Adipose tissue (tissue), 3 donors: ENCODE measurements around the gene ZMIZ1. TPM values are rescaled to one million over a fixed set of nuclear protein-coding genes. Genes with fewer than 3 reads are reported as not detected.

ENCODE experiments used
- H3K27ac ChIP-seq: one replicate; pipeline ENCODE4 v1.5.1; 2013; ENCODE audit warnings: low read depth, low read length
- WGBS, 3 donors: extraction: QIAGEN DNeasy Blood & Tissue Kit; methylation state at CpG; one replicate each; pipeline ENCODE4 v1.1.7; 2013; 5-methylcytosine and 5-hydroxymethylcytosine counted together
- polyA plus RNA-seq, 3 donors: library from polyadenylated mRNA; stranded (reverse); fragments of 200-250 nt; gene quantifications; one replicate each; pipeline ENCODE4 v1.2.3, GENCODE V29; 2013
- donor health status: healthy with polysubstance abuse.
- donor health status: Bipolar disorder and iron deficiency.
- donor health status: healthy.

ZMIZ1 gene
- polyA plus RNA-seq, 3 donors, result 17.4 to 37.1 (median 26.1) TPM

DNA sequence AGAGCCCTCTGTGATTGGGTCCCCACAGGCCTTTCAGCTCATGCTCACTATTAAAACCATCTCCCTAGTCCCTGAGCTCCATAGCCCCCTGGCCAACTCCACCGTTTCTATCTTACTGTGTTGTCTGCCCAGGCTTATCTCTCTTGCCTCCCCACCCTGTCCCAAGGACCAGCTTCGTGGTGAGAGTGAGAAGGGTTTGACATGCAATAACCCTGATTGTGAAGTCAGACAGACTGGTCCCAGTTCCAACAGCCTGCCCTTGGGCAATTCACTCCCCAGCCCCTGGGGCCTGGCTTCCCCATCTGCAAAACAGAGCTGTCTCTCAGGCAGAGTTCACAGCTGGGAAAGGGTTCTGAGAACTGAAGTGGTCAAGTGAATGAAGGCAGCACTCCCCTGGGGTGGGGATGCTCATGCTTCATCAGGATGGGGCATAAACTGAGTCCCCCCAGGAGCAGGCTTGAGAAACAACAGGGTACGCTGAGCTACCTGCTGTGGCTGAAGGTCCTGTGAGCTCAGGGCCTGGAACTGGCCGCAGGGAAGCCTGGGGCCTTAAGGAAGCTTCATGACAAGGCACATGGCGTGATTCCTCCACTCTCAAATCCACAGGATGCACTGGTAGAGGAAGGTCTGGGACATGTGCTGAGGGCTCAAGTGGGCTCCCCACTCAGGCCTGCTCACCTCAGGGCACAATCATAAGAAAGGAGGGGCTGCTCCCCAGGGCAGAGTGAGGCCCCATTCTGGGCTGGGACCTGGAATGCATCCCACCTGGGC is 276.7 kb downstream of the ZMIZ1 start:
- H3K27ac ChIP-seq, result no peak overlapping the region
- WGBS, 3 donors, result 61 to 75% (median 71%) methylated on average over 5 of the region's 5 CpGs

DNA sequence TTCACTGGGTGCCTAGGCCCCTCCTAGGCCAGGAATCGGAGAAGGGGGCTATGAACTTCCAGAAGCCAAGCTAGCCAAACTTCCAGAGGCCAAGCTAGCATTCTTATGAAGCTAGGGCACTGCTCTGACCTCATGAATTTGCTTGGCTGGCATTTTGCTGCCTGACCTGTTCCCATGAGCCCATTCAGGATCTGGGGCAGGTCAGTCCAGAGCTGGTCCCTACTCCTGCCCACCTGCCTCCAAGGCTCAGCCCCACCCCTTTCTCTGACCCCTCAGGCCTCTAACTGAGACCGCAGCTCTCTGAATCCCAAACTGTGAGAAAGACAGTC is 277.2 kb downstream of the ZMIZ1 start:
- WGBS, 3 donors, result 83 to 97% (median 95%) methylated on average over 2 of the region's 2 CpGs
- H3K27ac ChIP-seq, result no peak overlapping the region

DNA sequence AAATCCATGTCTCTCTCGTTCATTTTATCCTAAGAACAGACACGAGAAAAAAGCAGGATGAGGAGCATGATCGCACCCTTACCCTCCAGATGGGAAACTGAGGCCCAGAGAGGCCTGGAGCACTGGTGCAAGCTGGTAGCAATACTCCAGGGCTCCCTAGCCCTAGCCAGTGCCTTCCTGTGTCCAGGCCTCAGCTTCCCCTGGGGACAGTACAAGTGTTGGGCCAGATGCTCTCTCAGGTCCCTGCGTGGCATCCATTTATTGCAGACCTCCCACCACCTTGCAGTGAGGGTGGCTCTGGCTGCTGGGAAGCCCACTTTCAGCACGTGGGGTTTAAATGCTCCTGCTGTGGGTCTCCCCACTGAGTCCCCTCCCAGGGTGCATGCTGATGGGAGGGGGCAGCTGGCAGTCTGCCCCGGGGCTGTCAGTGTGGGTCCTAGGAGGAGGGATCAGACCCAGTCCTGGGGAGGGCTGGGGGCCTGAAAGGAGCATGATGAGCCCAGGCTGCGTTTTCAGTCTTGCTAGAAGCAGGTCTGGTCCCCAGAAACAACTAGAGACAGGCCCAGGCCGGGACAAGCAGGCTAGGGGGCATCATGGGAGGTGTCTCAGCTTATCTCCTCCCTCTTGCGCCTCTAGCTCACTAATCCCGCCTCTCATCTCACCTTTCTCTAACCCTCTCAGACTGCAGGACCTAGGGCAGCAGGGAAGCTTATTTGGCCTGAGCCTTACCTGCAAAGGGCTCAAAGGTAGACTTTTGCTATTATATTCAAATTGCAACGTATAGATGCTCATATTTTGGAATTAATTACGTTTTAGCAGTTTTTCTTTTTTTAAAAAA is 277.8 kb downstream of the ZMIZ1 start:
- WGBS, 3 donors, result 60 to 62% (median 60%) methylated on average over 12 of the region's 12 CpGs
- H3K27ac ChIP-seq, result no peak overlapping the region

DNA sequence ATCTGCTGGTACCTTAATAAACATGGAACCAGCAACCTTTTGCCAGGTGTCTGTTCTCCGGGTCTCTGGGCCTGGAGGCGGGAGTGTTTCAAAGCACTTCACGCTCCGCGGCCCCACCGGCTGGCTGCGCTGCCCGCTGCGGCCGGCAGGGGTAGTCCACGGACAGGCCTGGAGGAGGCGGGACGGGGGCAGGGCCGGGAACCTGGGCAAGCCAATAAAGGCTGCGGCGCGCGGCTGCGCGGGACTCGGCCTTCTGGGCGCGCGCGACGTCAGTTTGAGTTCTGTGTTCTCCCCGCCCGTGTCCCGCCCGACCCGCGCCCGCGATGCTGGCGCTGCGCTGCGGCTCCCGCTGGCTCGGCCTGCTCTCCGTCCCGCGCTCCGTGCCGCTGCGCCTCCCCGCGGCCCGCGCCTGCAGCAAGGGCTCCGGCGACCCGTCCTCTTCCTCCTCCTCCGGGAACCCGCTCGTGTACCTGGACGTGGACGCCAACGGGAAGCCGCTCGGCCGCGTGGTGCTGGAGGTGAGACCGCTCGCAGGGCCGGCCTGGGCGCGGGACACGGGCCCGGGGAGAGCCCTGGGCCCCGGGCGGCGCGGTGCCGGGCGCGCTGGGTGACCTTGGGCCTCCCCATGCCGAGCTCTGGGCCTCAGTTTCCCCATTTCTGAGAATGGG is 278.6 kb downstream of the ZMIZ1 start, which contains the start of gene PPIF:
TSS of gene PPIF (plus strand) at position 244 of the 668 bp plus-strand sequence. CDS start at position 324, 80 bp downstream.
- WGBS, 3 donors, result 1% methylated on average over 66 to 77 of the region's 77 CpGs
- no peak within 1 kb of the TSS for H3K27ac ChIP-seq

DNA sequence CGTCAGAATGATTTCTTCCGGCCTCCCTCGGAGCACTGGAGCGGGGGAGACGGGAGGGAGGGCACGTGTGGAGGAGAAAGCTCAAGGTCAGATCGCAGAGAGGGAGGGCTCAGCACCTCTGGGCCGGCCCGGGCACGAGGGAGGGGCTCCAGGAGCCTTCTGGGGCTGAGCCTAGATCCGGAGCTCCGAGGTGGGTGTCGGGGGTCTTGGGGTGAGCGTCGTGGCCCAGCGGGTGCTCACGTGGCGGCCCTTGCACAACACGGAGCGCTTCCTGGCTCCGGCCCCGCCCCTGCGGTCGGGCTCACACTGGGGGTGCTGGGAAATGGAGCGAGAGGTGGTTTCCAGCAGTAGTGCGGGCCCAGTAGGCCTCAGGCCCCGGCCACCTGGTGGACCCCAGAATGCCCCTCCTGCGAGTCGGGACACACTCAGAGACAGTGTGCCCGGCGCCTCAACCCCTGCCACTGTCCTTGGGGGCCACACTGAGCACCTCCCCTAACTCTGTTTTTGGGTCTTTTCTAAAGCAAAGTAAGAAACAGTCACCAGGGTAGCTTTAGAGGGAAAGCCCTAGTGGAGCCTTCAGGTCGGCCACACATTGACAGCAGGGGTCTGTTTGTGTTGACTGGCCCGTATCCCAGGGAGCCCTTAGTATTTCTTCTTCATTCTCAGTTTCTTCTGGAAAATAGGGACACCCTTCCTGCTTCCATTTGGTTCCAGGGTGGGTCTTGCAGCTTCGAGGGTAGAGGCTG is 279.3 kb downstream of the ZMIZ1 start:
- no peak overlapping the region for H3K27ac ChIP-seq
- 4 to 9% (median 7%) methylated on average over 27 to 34 of the region's 34 CpGs for WGBS, 3 donors

DNA sequence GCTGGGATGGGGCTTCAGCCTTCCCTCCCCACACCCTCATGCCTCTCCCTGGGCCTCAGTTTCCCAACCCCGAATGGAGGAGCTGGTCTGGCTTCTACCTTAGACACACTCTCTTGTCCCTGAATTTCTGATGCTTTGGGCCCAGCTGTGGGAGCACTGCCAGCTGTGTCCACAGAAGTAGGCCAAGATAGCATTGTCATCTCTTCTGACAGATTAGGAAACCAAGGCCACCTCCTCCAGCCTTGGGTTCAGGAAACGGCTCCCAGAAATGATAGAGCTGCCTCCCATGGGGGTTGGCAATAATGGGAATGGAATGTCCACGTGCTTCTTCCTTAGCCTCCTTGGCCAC is 279.8 kb downstream of the ZMIZ1 start:
- no peak overlapping the region for H3K27ac ChIP-seq

DNA sequence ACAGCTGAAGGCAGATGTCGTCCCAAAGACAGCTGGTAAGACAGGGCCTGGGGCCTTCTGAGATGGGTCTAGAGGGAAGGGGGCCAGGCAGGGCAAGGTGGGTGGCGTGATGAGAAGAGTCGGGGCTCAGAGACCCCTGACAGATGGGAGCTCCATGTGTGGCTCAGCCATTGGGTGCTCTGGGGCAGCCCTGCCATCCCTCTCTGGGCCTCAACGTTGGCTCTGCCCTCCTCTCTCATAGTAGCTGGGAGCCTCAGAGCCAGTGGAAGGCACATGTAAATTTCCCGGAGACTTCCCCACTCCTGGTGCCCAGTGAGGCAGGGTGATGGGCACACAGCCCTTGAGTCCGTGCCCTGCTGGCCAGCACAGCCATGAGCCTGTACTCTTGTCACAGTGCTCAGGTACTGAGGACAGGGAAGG is 280.3 kb downstream of the ZMIZ1 start:
- 44 to 86% (median 80%) methylated on average over 6 of the region's 6 CpGs for WGBS, 3 donors
- no peak overlapping the region for H3K27ac ChIP-seq

More for the DNA sequence above, 279.8 kb downstream of the ZMIZ1 start:
- 23 to 52% (median 42%) methylated on average over 3 of the region's 3 CpGs for WGBS, 3 donors

DNA sequence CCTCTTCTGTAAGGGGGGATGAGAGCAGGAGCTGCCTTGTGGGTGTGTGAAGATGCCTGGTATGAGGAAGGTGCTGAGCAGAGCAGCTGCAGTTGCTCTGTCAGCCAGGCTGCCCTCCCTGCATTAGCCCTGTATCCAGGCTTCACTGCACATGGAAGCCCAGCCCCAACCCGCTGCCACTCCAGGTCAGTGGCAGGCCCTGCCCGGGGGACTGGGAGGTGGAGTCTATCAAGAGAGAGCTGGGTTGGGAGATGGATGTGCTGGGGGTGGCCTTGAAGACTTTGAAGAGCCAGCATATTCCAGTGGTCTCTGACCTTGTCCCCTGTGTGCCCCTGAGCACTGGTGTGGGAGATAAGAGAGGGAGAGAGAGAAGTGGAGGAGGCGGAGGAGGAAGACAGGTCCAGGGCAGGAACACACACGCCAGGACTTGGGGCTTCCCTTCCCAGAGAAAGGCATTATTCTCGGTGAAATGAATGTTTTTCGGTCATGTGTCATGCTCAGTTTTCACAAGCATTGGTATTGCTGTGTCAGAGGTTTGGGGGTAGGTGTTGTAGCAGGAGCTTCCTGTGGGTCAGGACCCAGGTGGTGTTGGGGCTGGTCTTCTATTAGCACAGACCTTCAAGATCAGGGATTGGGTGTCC is 281.1 kb downstream of the ZMIZ1 start:
- no peak overlapping the region for H3K27ac ChIP-seq
- 48 to 87% (median 84%) methylated on average over 6 of the region's 6 CpGs for WGBS, 3 donors

DNA sequence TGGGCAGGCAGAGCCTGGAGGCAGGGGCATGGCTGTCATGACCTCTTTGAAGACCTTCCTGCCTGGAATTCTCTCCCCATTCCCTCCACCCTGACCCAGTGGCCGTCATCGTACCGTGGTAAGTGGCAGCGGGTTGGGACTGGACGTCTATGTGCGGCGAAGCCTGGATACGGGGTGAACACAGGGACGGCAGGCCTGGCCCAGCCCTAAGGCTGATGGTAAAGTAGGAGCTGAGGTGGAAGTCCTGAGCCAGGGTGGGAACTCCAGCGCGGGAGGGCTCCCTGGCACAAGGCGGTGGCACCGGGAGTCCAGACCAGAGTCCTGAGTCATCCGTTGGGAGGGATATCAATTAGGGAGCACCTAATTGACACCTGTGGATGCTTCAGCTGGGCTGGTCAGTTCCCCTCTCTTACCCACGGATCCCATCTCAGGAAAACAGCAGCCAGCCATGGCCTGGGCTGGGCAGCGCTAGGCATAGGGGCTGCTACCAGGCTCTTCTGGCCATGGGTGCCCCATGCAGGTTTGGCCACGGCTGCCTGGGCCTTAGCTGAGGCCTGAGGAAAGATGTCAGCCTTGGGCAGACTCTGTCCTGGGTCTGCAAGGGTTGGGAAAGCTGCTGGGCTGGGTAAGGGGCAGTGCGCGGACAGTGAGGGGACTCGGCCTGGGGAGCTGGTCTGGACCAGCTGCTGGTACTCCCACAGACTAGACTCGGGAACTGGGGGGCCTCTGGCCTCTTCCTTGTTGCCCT is 281.8 kb downstream of the ZMIZ1 start:
- WGBS, 3 donors, result 78 to 91% (median 89%) methylated on average over 21 of the region's 21 CpGs
- no peak overlapping the region for H3K27ac ChIP-seq

DNA sequence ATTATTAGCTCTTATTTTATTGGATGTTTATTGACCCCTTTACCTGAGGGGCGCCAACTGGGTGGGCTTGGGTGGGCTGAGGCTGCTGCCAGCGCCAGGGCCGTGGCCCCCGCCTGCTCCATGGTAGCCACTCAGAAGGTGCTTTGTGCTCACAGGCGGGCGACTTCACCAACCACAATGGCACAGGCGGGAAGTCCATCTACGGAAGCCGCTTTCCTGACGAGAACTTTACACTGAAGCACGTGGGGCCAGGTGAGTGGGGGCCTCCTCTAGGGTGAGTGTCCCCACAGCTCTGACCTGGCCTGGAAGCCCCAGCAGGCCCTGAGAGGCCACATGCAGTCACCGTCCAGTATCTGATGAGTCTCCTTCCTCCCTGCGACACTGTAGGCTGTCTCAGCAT is 282.6 kb downstream of the ZMIZ1 start:
- WGBS, 3 donors, result 88 to 92% (median 89%) methylated on average over 13 of the region's 13 CpGs

DNA sequence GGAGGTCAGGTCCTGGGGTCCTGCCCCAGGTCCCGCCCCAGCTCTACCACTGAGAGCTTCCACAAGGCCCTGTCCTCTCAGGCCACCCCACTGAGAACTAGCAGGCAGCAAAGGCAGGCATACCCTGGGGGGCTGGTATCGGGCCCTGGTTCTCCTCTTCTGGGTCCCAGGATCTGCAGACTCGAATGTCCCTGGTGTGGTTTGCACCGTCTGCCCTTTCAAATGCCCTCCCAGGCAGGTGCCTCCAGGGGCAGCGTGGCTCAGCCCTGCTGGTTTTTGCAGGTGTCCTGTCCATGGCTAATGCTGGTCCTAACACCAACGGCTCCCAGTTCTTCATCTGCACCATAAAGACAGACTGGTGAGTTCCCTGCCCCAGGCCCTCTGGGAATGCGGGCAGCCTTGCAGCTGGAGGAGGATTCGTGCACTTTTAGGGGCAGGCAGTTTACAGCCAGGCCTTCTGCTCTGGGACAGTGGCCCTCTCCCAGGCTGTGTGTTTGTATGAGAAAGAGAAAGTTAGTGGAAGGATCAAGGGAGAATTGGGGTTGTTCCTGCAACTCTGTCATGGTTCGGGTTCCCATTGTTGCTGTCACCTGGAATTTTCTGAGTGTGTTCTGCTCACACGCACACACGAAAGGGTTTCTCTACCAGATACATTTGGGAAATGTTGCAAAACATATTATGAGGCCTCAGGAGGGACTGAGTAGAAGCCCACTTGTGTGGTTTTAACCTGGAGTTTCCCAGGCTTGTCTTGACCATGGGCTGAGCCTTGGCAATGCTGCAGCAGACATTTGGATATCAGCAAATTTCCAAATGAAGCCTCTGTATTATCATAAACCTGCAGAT is 283.5 kb downstream of the ZMIZ1 start:
- no peak overlapping the region for H3K27ac ChIP-seq
- WGBS, 3 donors, result 79 to 92% (median 85%) methylated on average over 11 of the region's 11 CpGs

More for the DNA sequence above, 282.6 kb downstream of the ZMIZ1 start:
- no peak overlapping the region for H3K27ac ChIP-seq

DNA sequence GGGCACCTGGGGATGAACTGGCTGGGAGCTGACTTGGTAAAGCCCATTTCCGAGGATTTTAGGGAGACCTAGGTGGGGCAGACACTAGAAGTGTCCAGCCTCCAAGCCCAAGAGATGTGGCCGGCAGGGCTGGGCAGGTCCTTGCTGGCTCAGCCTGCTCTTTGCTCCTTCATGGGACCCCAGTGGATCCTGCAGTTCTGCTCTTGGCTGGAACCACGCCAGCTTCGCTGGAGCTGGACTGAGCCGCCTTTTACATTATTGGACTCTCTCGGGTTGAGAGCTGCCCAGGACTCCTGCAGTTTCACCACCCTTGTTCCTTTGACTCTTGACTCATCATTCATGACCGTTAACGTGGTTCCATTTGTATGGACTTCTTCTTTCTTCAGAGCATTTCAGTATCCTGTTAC is 284.2 kb downstream of the ZMIZ1 start:
- WGBS, 3 donors, result 59 to 86% (median 63%) methylated on average over 8 of the region's 8 CpGs
- no peak overlapping the region for H3K27ac ChIP-seq

DNA sequence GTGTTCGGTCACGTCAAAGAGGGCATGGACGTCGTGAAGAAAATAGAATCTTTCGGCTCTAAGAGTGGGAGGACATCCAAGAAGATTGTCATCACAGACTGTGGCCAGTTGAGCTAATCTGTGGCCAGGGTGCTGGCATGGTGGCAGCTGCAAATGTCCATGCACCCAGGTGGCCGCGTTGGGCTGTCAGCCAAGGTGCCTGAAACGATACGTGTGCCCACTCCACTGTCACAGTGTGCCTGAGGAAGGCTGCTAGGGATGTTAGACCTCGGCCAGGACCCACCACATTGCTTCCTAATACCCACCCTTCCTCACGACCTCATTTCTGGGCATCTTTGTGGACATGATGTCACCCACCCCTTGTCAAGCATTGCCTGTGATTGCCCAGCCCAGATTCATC is 285.0 kb downstream of the ZMIZ1 start:
- no peak overlapping the region for H3K27ac ChIP-seq
- WGBS, 3 donors, result 87 to 90% (median 90%) methylated on average over 11 of the region's 11 CpGs

DNA sequence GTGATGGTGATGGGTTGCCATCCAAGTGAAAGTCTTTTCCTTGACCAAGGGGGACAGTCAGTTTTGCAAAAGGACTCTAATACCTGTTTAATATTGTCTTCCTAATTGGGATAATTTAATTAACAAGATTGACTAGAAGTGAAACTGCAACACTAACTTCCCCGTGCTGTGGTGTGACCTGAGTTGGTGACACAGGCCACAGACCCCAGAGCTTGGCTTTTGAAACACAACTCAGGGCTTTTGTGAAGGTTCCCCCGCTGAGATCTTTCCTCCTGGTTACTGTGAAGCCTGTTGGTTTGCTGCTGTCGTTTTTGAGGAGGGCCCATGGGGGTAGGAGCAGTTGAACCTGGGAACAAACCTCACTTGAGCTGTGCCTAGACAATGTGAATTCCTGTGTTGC is 285.4 kb downstream of the ZMIZ1 start:
- 48 to 52% (median 51%) methylated on average over 3 of the region's 3 CpGs for WGBS, 3 donors
- H3K27ac ChIP-seq, result no peak overlapping the region

DNA sequence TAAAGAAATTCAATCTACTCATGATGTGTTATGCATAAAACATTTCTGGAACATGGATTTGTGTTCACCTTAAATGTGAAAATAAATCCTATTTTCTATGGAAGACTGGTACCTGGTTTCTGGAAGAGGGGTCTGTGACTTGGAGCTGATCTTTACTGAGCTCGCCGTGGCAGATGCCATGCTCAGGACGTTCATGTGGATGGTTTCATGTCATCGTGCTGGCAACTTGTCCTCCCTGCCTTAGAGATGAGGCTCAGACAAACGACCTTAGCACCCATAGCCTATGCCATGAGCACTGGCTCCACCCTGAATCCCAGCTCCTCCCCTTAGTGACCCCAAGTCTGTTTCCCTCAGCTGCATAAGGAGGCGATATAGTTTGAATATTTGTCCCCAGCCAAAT is 285.8 kb downstream of the ZMIZ1 start:
- H3K27ac ChIP-seq, result no peak overlapping the region

DNA sequence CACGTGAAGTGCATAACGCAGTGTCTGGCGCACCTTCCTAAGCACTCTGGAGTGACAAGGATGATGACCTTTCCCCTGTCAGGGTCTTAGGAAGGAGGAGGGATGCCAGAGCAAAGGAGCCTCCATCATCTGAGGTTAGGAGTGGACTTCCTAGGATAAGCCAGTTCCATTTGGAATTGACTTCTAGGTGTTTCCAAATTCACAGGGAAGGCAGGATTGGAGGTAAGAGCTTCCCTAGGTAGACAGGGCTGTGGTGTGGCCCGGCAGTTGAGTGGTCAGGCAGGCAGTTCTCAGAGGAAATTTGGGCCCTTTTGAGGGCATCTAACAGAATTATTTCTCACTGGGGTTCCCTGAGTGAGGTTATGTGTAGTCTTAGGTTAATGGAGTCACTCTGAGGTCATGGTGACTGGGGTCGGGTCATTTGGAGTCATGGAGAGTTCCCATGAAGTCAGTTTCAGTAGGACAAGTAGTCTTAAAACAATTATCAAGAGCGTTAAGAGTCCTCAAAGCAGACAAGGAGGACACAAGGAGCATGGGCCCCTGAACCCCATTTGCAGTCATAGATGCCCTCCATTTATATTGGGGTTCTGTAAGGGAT is 286.8 kb downstream of the ZMIZ1 start:
- WGBS, 3 donors, result 86 to 88% (median 87%) methylated on average over 6 of the region's 6 CpGs
- no peak overlapping the region for H3K27ac ChIP-seq

More for the DNA sequence above, 285.8 kb downstream of the ZMIZ1 start:
- 90 to 93% (median 92%) methylated on average over 6 of the region's 6 CpGs for WGBS, 3 donors
